B cell (primary cell): Measurements from ENCODE around the gene STX11.

Source experiments
- EZH2 ChIP-seq: IDR thresholded peaks from 2 replicates; pipeline ENCODE4 v1.6.1; 2012; ENCODE audit warnings: borderline replicate concordance, low read depth, mild to moderate bottlenecking, moderate library complexity, low read length; ENCODE audit not compliant: insufficient read depth, poor library complexity, severe bottlenecking
- TF ChIP-seq, protein P1 (sequence below): fragments of 200-600 bp; IDR thresholded peaks from one replicate; pipeline ENCODE4 v1.8.0; 2022; ENCODE audit warnings: antibody characterized with exemption, mild to moderate bottlenecking

DNA sequence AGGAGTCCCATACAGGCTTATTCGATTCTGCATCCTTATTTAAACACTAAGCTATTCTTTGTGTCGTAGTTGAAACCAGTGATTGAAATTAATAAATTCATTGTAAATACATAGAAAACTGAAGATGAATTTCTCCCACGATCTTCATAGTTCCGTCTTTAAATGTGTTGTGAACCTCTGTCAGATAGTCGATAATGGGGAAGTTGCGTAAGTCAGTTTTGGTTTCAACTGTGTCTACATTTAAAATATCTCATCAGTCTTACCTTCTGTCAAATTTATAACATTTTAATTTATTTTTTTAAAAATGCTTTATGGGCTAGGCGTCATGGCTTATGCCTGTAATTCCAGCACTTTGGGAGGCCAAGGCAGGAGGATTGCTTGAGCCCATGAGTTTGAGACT, 12.7 kb downstream of the STX11 start:
- no peak for TF ChIP-seq EZH2
- TF ChIP-seq, protein P1, sequence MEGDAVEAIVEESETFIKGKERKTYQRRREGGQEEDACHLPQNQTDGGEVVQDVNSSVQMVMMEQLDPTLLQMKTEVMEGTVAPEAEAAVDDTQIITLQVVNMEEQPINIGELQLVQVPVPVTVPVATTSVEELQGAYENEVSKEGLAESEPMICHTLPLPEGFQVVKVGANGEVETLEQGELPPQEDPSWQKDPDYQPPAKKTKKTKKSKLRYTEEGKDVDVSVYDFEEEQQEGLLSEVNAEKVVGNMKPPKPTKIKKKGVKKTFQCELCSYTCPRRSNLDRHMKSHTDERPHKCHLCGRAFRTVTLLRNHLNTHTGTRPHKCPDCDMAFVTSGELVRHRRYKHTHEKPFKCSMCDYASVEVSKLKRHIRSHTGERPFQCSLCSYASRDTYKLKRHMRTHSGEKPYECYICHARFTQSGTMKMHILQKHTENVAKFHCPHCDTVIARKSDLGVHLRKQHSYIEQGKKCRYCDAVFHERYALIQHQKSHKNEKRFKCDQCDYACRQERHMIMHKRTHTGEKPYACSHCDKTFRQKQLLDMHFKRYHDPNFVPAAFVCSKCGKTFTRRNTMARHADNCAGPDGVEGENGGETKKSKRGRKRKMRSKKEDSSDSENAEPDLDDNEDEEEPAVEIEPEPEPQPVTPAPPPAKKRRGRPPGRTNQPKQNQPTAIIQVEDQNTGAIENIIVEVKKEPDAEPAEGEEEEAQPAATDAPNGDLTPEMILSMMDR = no peak
